ENCODE data around the gene SPOCK2. TPM values are rescaled to one million over a fixed set of nuclear protein-coding genes. Genes with fewer than 3 reads are reported as not detected.

Gene SPOCK2
- total and polyA plus RNA-seq, 10 donors = 12.6 to 64.3 (median 40.5) TPM

GRCh38 chr10:72016608-72017300 is 71.6 kb downstream of the SPOCK2 start:
- TF ChIP-seq POLR2A (IDR thresholded peaks at IDR 0.05) (no peak), POLR2AphosphoS5 (IDR thresholded peaks at IDR 0.05) (no peak), CTCF (IDR thresholded peaks at IDR 0.05 in 8 of 11, conservative IDR thresholded peaks at IDR 0.05 in 3 of 11) (no peak)
- 78 to 91% (median 86%) methylated on average over 13 of the region's 13 CpGs for WGBS, 5 donors
- Histone ChIP-seq H3K4me3 (no peak overlapping the region), H3K27me3 (replicated peaks in 1 of 7) (peaks cover 0 to 4% (median 0%) of the 10 kb centered on the region in 7 donors), H3K27ac (no peak overlapping the region), H3K9me3 (no peaks in the 10 kb centered on the region), H3K36me3 (no peaks in the 10 kb centered on the region), H3K4me1 (peaks cover 5 to 32% (median 20%) of the 10 kb centered on the region in 6 donors)
- intact Hi-C loops (cut with DNase I; ENCODE audit: low total_unique reads) = no loop called here
- no peak for DNase-seq

- Histone ChIP-seq H3K4me3 (no peak overlapping the region), H3K36me3 (peaks cover 0 to 6% (median 0%) of the 10 kb centered on the region in 6 donors), H3K27me3 (replicated peaks in 1 of 7) (peaks cover 0 to 4% (median 0%) of the 10 kb centered on the region in 7 donors), H3K27ac (no peak overlapping the region), H3K4me1 (peaks cover 2 to 23% (median 12%) of the 10 kb centered on the region in 6 donors), H3K9me3 (no peaks in the 10 kb centered on the region)
- intact Hi-C loops (cut with DNase I; ENCODE audit: low total_unique reads) = no loop called here
- no peak for DNase-seq
- TF ChIP-seq POLR2A (IDR thresholded peaks at IDR 0.05) (no peak), POLR2AphosphoS5 (IDR thresholded peaks at IDR 0.05) (no peak), CTCF (IDR thresholded peaks at IDR 0.05 in 8 of 11, conservative IDR thresholded peaks at IDR 0.05 in 3 of 11) (no peak)
- 72 to 89% (median 82%) methylated on average over 8 of the region's 8 CpGs for WGBS, 5 donors
Measured at GRCh38 chr10:72015841-72016240, 72.5 kb downstream of the SPOCK2 start.

GRCh38 chr10:72014785-72015480 is 73.4 kb downstream of the SPOCK2 start:
- H3K27ac ChIP-seq = no peak overlapping the region
- 83 to 95% (median 88%) methylated on average over 10 of the region's 10 CpGs for WGBS, 5 donors
- H3K27me3 ChIP-seq (replicated peaks in 1 of 7) = peaks cover 0 to 4% (median 0%) of the 10 kb centered on the region in 7 donors
- H3K9me3 ChIP-seq = no peaks in the 10 kb centered on the region
- peaks cover 0 to 22% (median 11%) of the 10 kb centered on the region in 6 donors for H3K4me1 ChIP-seq
- intact Hi-C loops (cut with DNase I; ENCODE audit: low total_unique reads) = no loop called here
- no peak for DNase-seq
- H3K4me3 ChIP-seq = no peak overlapping the region
- H3K36me3 ChIP-seq = peaks cover 0 to 6% (median 0%) of the 10 kb centered on the region in 6 donors
- no peak for TF ChIP-seq POLR2A (IDR thresholded peaks at IDR 0.05)
- no peak for TF ChIP-seq POLR2AphosphoS5 (IDR thresholded peaks at IDR 0.05)
- no peak for TF ChIP-seq CTCF (IDR thresholded peaks at IDR 0.05 in 8 of 11, conservative IDR thresholded peaks at IDR 0.05 in 3 of 11)

GRCh38 chr10:72014197-72014596 is 74.2 kb downstream of the SPOCK2 start:
- DNase-seq = no peak
- H3K36me3 ChIP-seq = peaks cover 0 to 6% (median 0%) of the 10 kb centered on the region in 6 donors
- H3K4me1 ChIP-seq = peaks cover under 1 to 28% (median 14%) of the 10 kb centered on the region in 6 donors
- peaks cover 0 to 4% (median 0%) of the 10 kb centered on the region in 7 donors for H3K27me3 ChIP-seq (replicated peaks in 1 of 7)
- TF ChIP-seq POLR2AphosphoS5 (IDR thresholded peaks at IDR 0.05) (no peak), CTCF (IDR thresholded peaks at IDR 0.05 in 8 of 11, conservative IDR thresholded peaks at IDR 0.05 in 3 of 11) (no peak)
- intact Hi-C loops (cut with DNase I; ENCODE audit: low total_unique reads) = no loop called here
- no peak overlapping the region for H3K27ac ChIP-seq
- H3K4me3 ChIP-seq = no peak overlapping the region
- WGBS, 5 donors = 64 to 88% (median 70%) methylated on average over 2 of the region's 2 CpGs
- no peaks in the 10 kb centered on the region for H3K9me3 ChIP-seq

All from spleen (tissue), 11 donors.